Head of caudate nucleus (tissue), 42 donors: ENCODE measurements around the gene JPH3.
A peak's percentile ranks its signal among the peaks of the same experiment; 100 is the strongest.

Experiments used
- DNase-seq, 42 donors: peaks; one replicate each; pipeline versions ENCODE4 v3.0.0 to v3.0.0-alpha.2; 2020 to 2021; ENCODE audit warnings: mixed read lengths in 7 of 42
- intact Hi-C: fragments of 100-400 bp; cut with DNase I; formaldehyde crosslinking; loops from one replicate; pipeline ENCODE4 v1.15.0; 2022

The JPH3 gene

DNA sequence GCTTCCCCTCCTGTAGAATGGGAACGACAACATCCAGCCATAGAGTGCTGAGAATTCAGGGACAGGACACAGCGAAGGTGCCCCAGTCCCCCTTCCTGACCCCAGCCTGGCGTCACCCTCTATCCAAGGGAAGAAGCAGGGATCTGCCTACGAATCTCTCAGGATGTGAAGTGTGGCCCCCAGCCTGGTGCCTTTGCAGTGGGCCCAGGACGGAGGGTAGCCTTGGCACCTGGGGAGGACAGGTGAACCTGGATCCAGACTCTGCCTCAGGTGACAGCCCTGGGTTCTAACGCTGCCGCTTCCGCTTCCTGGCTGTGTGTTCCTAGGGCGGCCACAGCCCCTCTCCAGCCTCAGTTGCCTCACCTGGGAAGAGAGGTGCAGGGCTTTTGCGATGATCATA lies 36.4 kb downstream of the JPH3 start:
- intact Hi-C loops = loop anchor here (10.0 kb wide), 2 partner anchors 244 to 324 kb away; partner anchors contain the start of genes C16orf95 and MAP1LC3B
- no peak for DNase-seq

DNA sequence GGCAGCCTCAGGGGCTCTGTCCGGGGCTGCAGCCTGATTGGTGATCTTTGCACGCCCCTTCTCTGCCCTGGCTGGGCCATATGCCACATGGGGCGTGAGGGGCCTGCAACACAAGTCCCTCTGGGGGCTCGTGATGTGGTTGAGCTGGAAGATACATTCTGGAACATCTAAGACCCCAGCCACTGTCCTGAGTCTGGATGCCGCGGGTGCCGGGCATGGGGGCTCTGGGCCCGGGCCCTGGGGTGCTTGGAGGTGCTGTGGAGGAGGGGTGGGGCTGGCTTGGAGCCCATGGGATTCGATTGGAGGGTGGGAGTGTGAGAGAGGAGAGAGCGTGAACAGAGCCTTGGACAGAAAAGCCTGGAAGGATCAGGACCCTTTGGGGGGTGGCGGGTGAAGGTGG lies 39.4 kb downstream of the JPH3 start:
- no peak for DNase-seq
- intact Hi-C loops = no loop called here

DNA sequence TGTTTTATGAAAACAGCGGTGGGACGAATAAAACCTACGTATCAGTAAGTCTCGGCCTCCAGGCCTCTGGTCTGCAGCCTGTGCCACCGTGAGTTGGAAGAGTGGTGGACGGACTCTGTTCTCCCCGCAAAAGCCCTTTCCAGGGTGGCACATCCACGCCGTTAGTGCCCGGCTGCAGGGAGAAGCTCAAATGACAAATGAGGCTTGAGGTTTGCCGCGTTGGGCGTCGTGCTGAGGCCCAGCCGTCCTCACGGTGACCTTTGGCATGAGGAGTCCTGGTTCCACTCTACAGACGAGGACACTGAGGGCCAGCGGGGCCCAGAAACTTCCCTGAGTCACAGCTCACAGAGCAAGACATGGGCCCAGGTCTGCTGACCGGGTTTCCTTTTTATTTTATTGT lies 40.2 kb downstream of the JPH3 start:
- no peak for DNase-seq
- intact Hi-C loops = no loop called here

DNA sequence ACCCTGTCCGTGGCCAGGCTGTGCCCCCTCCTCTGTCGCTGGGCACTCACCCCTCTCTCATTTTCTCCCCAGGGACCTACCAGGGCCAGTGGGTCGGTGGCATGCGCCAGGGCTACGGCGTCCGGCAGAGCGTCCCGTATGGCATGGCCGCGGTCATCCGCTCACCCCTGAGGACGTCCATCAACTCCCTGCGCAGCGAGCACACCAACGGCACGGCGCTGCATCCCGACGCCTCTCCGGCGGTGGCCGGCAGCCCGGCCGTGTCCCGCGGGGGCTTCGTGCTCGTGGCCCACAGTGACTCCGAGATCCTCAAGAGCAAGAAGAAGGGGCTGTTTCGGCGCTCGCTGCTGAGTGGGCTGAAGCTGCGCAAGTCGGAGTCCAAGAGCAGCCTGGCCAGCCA lies 41.9 kb downstream of the JPH3 start:
- DNase-seq = no peak
- intact Hi-C loops = no loop called here

DNA sequence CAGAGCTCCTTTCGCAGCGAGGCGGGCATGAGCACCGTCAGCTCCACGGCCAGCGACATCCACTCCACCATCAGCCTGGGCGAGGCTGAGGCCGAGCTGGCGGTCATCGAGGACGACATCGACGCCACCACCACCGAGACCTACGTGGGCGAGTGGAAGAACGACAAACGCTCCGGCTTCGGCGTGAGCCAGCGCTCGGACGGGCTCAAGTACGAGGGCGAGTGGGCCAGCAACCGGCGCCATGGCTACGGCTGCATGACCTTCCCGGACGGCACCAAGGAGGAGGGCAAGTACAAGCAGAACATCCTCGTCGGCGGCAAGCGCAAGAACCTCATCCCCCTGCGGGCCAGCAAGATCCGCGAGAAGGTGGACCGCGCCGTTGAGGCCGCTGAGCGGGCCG lies 42.3 kb downstream of the JPH3 start:
- intact Hi-C loops = no loop called here
- DNase-seq = no peak

DNA sequence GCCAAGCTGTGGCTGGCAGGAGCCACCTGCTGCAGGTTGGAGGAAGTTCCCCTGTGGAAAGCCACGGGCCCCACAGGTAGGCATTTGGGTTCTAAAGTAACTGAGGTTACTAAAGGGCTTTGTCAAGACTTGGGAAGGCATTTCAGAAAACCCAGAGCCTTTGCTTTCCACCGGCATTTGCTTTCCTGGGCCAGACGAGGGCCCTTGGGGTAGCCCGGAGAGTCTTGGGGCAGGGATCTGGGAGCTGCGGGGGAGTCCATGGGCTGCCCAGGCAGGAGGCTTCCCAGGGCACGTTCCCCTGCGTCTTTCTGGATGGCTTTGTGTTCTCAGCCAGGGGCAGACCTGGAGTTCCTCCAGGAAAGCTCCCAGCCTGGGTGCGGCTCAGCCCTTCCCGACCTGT lies 43.5 kb downstream of the JPH3 start:
- no peak for DNase-seq
- intact Hi-C loops = no loop called here

DNA sequence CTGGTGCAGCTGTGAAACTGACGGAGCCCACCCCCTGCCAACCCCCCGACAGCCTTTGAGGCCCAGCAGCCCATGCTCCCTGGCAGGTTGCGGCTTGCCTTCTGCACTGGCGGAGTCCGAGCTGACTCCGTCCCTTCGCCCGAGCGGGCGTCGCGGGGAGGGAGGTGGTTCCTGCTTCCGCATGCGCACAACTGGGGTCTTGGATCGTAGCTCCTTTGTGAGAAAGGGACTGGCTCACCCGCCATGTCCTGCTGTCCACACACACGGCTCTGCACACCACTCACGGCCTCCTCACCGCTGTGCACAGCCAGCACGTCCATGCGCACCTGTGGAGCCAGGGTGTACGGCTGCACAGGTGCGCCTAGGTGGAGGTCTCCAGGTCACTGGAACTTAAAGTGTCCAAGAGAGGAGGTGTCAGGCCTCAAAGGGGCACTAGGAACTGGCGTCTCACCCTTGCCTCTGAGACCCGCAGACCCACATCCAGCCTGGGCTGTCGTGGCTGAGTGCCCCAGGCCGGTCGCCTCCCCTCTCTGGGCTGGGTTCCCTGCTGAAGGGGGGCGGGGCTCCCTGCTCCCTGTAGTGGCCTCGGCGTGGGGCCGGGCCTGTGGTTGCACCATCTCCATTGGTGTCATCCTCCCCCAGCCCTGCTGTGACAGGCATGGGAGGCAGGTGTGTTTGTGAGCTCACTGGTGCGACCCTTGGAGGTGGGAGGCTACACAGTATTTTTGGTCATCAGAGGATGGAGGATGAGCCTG lies 45.3 kb downstream of the JPH3 start:
- intact Hi-C loops = no loop called here

DNA sequence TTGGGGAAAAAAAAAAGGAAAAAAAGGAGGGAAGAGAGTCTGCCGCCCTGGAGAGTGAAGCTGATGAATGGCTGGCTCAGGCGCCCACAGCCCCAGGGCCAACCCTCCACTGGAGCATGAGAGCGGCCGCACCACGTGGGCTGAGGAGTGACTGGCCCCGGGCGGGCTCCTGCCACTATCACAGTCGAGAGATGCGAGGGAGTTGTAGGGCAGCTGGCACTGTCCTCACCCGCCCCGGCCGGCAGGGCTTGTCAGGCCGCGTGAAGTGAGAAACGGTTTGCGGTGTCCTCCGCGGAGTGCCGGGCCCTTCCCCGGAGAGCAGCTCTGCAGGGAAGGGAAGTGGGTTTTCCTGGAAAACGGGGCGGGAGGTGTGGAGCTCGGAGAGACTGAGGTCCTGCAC lies 45.9 kb downstream of the JPH3 start:
- intact Hi-C loops = no loop called here
- peak in 1 of 42 donors; percentile 7 for DNase-seq

More for the DNA sequence above, 45.3 kb downstream of the JPH3 start:
- no peak for DNase-seq

DNA sequence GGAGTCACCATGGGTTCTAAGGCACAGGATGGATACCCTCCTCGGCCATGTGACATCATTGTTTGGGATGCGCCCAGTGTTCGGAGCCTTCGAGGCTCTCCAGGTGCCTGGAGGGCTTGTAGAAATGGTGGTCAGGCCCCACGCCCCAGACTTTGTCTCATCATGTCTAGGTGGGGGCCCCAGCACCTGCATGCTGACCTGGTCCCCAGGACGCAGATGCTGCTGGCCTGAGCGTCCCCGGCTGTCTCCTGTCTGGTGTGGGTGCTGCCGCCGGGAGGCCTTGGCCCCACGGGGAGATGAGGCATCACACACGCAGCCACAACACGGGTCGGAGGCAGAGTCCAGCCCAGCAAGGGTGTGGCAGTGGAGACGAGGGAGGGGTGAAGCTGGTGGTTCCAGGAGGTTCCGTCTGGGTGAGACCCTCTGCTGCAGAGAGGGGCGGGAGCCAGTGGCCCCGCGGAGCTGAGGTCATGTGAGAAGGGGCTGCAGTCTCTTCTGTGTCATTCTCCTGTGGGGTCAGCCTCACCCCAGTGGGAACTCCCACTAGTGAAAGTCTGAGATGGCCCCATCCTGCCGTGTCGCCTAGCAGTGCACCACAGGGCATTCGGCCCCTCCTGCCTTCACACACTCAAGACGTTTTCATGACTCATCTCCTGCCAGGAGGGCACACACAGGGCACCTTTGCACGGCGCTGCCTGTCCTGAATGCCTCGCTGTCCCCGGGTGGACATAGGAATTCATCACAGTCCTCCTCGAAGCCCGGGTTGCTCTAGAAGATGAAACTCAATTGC lies 46.6 kb downstream of the JPH3 start:
- intact Hi-C loops = no loop called here
- DNase-seq = no peak

DNA sequence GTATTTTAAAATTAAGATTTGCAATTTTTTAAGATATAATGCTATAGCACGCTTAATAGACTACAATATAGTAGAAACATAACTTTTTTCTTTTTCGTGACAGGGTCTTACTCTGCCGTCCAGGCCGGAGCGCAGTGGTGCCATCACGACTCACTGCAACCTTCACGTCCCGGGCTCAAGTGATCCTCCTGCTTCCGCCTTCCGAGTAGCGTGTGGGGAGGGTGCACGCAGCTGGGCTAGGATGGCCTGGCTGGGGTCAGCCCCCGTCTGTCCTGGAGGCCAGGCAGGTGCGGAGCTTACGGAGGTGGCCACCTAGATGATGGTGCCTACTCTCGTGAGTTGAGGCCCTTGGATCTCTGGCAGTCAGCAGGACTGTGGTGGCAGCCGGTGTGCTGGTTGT lies 50.1 kb downstream of the JPH3 start:
- no peak for DNase-seq
- intact Hi-C loops = no loop called here

DNA sequence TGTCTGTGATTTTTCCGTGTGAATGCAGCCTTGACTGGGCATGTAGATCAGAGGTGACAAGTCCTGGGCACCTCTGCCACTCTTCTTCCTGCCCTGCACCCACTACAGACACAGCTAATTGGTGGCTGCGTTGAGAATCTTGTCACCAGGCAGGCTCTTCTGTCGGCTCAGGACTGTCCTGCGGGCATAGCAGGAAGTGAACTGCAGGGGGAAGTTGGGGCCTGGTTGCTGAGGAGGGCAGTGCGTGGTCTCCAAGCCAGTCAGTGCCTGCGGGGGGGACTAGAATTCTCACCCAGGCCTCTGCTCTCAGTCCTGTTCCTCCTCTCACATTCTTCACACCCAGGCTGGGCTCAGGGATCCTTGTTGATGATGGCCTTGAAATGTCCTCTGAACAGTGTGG lies 50.5 kb downstream of the JPH3 start:
- DNase-seq = no peak
- intact Hi-C loops = no loop called here

DNA sequence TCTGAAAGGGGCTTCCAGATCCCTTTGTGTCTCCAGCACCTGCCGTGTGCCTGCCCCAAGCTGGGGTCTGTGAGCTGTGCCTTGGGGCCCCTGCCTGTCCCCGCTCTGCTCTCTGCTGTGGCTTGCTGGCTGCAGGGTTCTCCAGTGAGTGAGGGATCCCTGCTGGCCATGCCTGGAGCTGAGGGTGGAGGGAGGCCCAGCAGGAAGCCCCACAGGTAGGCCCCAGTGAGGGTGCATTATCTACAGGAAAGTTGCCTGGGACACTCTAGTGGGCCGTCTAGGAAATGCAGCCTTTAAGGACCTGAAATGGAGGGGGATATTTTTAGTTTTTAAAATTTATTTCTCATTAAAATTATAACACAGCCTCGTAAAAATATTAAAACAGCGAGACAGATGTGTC lies 50.9 kb downstream of the JPH3 start:
- intact Hi-C loops = no loop called here
- no peak for DNase-seq

DNA sequence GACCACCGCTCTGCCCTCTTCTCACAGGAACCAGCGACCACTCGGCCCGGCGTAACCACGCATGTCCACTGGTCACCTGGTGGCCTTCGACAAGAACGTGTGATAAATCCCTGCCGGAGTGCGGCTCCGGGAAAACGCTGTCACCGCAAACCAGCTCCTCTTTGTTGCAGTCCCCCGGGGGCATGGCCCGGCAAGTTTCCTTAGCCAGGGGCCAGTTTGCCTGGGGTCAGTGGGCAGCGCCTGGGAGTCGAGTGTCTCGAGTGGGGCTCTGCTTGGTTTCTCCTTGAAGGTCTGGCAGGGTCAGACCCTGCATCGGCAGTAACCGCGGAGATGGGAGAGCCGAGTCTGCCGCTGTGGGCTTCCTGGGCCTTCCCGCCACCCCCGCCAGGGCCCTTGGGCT lies 52.5 kb downstream of the JPH3 start:
- no peak for DNase-seq

DNA sequence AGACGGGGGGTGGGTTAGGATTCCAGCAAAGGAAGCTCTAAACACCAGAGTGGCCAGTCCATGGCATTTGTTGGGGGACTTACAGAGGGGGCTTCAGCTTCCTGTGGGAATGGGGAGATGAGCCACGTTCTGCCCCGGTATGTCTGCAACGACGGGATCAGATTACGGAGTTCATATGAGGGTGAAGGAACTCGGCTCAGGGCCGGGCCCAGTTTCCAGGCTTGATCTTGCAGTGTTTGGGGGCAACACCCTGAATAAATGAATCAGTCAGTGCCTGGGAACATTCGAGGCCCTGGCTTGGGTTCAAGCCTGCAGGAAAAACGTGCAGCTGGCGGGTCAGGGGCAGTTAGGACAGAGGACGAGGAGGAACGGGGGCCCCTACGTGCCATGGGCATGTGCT lies 54.0 kb downstream of the JPH3 start:
- DNase-seq = no peak
- intact Hi-C loops = no loop called here

More for the DNA sequence above, 52.5 kb downstream of the JPH3 start:
- intact Hi-C loops = no loop called here

DNA sequence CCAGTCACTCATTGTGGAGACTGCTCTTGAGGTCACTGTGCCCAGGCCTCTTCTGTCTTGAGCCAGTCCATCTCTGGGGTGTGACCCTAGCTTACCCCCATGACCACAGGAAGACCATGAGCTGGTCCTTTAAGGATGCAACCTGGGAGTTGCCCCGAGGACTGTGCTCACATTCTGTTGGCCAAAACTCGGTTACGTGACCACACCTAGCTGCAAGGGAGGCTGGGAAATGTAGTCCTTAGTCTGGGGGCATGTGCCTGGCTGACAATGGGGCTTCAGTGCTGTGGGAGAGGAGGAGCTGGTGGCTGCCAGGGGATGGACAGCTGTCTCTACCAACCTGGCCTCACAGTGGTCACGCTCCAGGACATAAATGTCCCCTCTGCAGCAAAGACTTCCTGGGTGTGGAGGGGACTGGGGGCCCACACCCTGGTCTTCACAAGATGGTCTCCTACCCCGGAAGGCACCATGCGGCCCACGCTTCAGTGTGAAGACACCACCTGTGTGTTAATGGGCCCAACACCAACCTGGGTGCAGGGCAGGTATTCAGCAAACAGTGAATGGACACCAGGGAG lies 55.4 kb downstream of the JPH3 start:
- no peak for DNase-seq
- intact Hi-C loops = no loop called here

DNA sequence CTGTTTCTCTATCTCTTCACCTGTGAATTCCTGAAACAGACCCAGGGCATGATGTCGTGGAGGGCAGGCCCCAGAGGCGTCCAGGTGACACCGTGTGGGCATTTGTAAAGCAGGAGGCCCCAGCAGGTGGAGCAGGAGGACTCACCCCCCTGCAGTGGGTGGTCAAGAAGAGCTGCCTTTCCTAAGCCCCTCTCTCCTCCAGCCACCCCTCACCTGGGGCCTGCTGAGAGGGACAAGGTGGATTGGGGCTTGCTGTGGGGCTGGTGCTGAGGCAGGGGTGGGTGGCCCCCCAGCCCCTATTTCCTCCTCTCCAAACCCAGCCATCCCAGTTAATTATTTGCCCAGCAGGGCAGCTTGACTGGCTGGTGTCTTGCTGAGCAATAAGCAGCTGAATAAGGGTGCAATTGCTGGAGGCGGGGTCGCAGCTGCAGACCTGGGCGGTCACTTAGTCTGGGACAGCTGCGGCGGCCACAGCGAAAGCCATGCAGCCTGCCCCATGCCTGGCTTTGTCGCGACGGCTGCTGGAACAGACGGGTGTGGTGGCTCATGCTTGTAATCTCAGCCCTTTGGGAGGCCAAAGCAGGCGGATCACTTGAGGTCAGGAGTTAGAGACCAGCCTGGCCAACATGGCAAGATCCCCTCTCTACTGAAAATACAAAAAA lies 56.4 kb downstream of the JPH3 start:
- DNase-seq = no peak
- intact Hi-C loops = no loop called here

DNA sequence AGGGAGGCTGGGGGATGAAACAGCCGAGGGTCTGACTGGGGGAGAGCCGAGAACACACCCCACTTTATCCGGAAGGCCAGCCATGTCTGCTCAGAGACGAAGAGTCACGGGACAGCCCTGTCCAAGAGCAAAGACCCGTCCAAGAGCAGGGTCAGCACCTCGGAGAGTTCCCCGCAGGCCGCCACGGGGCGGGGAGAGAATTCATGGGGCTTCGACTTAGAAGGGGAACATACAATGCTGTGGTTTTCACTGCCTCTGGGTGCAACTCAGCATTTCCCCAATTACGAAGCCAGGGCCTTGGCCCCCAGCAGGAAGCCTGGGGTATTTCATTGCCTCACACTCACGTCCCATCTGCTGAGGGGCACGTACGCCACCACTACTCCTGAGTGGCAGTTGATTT lies 59.3 kb downstream of the JPH3 start:
- intact Hi-C loops = no loop called here
- DNase-seq = peak in 1 of 42 donors; percentile 25

DNA sequence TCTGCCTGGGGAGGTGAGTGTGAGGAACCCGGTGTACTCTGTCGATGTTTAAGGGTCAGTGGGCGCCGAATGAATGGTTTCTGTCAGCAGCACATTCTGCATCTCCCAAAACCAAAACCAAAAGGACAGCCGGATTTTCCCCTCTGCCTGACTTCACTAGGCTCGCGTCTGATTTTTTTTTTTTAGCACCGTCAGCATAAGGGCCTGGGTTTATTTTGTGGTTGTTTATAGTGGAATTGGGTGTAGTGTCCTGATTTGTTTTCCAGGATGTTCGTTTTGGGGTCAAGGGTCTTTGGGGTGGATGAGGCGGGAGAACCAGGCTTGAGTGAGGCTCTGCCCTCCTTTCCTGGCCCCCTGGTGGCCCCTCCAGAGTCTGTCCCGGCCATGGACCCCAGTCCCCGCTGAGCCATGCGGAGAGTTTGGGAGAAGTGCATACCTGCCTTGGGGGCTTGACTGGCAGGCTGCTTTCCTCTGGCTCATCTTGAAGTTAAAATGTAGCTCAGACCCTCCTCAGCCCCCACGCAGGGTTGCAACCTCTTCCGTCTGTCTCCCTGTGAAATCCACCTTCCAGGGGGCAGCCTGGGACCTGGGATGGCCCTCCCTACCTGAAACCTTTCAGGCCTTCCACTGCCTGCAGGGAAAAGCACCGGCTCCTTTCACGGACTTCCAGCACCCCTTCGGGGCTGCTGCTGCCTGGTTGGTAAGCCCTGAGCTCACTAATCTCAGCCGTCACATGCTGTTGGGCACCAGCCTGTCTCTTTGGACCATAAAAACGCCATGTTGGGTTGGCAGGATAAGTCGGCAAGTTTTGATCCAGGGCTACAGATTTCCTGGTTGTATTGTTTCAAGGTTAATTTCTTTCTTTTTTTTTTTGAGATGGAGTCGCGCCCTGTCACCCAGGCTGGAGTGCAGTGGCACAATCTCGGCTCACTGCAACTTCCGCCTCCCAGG lies 60.2 kb downstream of the JPH3 start:
- intact Hi-C loops = no loop called here

DNA sequence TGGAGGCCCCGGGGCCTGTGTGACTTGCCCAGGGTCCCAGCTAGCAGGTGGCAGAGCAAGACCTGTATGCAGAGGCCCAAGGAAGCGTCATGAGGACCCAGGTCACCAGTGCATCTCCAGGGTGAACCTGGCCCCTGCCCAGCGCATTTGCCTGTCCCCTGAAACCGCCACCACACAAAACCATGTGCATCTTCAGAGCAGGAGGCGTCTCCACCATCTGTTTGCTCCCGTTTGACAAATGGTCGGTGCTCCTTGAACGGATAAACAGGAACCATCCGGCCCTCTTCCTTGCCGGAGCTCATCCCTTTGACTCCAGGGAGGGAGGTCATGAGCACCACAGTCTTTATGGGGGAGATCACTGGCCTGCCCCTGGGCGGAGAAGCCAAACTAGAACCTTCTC lies 62.5 kb downstream of the JPH3 start:
- intact Hi-C loops = no loop called here
- DNase-seq = no peak

More for the DNA sequence above, 60.2 kb downstream of the JPH3 start:
- no peak for DNase-seq
